Prostate gland (tissue), 2 donors: ENCODE measurements around the gene FBN2. TPM values are rescaled to one million over a fixed set of nuclear protein-coding genes. Genes with fewer than 3 reads are reported as not detected.

Source experiments
- DNase-seq: peaks from one replicate; pipeline ENCODE4 v3.0.0-alpha.2; 2019; ENCODE audit warnings: low spot score
- H3K27ac ChIP-seq, 2 donors: fragments of 200-600 bp; sonication (generic); 2 replicates each; pipeline ENCODE4 v1.5.1; 2017 to 2019
- H3K27me3 ChIP-seq: fragments of 200-600 bp; sonication (generic); replicated peaks from 2 replicates; pipeline ENCODE4 v1.5.1; 2019; ENCODE audit not compliant: insufficient read depth
- H3K36me3 ChIP-seq, 2 donors: fragments of 200-600 bp; sonication (generic); 1 replicate in 1 of 2; 2 replicates in 1 of 2; pipeline versions ENCODE4 v1.5.1 to v1.8.1; 2017 to 2019
- H3K4me1 ChIP-seq: fragments of 200-600 bp; sonication (generic); replicated peaks from 2 replicates; pipeline ENCODE4 v1.5.1; 2019
- H3K4me3 ChIP-seq, 2 donors: fragments of 200-600 bp; sonication (generic); 2 replicates each; pipeline ENCODE4 v1.5.1; 2017 to 2019
- H3K9me3 ChIP-seq: fragments of 200-600 bp; sonication (generic); 2 replicates; pipeline ENCODE4 v1.5.1; 2017
- POLR2A ChIP-seq: fragments of 450-650 bp; IDR thresholded peaks from one replicate; pipeline ENCODE4 v1.6.1; 2016; ENCODE audit warnings: antibody characterized with exemption, mild to moderate bottlenecking
- POLR2AphosphoS5 ChIP-seq: sonication (generic); formaldehyde crosslinking; IDR thresholded peaks from one replicate; pipeline ENCODE4 v1.6.1; 2017; ENCODE audit warnings: antibody characterized with exemption
- WGBS: methylation state at CpG from one replicate; pipeline ENCODE4 v1.1.5; 2018; 5-methylcytosine and 5-hydroxymethylcytosine counted together
- intact Hi-C: fragments of 100-400 bp; cut with DNase I; formaldehyde crosslinking; loops from one replicate; pipeline ENCODE4 v1.14.2; 2022
- total RNA-seq, 2 donors: library from RNA; depleted of rRNA; stranded (reverse); fragments of >200 nt; gene quantifications; one replicate each; pipeline ENCODE4 v1.1.0, GENCODE V29; 2016
- TF ChIP-seq, protein P1 (sequence below), 4 experiments: fragments of 200-600 bp in 2 of 4; fragments of 450-650 bp in 2 of 4; sonication (generic) in 2 of 4; IDR thresholded peaks; 1 replicate in 3 of 4; 2 replicates in 1 of 4; pipeline ENCODE4 v1.5.1; 2016 to 2019; ENCODE audit warnings: antibody characterized with exemption in 4 of 4, mild to moderate bottlenecking in 2 of 4, moderate library complexity in 2 of 4

The FBN2 gene
- total RNA-seq, 2 donors from 2014 or later: 0.82 to 6.6 TPM

DNA sequence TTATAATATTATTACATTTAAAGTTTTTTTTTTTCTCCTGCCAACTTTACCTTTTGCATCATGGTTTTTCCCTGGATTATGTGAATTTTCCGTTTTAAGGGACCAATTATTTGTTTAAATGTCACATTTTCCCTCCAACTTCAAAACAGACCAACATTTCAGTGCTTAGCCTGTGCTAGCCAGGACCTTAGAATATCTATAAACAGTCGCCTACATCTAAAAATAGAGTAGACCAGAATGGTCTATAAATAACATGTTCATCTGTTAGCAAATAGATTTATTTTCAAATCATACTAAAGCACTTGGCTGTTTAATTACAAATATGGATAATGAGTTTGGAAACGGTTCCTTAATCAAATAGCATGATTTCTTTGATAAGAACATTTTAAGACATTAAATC, 192.0 kb downstream of the FBN2 start:
- no peaks in the 10 kb centered on the region for H3K36me3 ChIP-seq
- H3K9me3 ChIP-seq: no peaks in the 10 kb centered on the region
- no peaks in the 10 kb centered on the region for H3K4me1 ChIP-seq
- WGBS: 54% methylated on average over 3 of the region's 3 CpGs
- H3K27me3 ChIP-seq: no peaks in the 10 kb centered on the region
- TF ChIP-seq POLR2A (no peak), POLR2AphosphoS5 (no peak)
- no peak for DNase-seq
- intact Hi-C loops: no loop called here
- no peak overlapping the region for H3K4me3 ChIP-seq
- no peak overlapping the region for H3K27ac ChIP-seq

DNA sequence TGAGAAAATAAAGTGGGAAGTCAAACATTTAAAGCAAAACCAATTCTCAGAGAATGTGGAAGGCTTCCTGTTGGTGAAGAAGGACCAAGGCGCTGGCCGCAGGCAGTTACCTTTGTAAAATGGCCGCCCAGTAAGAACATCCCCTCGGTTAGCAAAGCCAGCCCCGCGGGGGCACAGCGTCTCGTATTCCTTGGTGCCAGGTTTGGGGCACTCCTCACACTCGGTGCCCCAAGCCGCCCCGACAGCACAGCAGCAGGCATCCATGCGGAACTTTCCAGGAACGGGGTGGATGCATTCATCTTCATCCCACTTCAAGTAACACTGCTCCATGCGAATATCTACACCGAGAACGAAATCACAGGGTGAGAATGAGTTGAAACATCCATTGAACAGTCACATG, 192.8 kb downstream of the FBN2 start:
- no peak overlapping the region for H3K4me3 ChIP-seq
- no peak overlapping the region for H3K27ac ChIP-seq
- WGBS: 95% methylated on average over 16 of the region's 16 CpGs
- H3K27me3 ChIP-seq: no peaks in the 10 kb centered on the region
- intact Hi-C loops: no loop called here
- no peaks in the 10 kb centered on the region for H3K36me3 ChIP-seq
- no peak for DNase-seq
- TF ChIP-seq POLR2AphosphoS5 (no peak), POLR2A (no peak)
- TF ChIP-seq, protein P1, sequence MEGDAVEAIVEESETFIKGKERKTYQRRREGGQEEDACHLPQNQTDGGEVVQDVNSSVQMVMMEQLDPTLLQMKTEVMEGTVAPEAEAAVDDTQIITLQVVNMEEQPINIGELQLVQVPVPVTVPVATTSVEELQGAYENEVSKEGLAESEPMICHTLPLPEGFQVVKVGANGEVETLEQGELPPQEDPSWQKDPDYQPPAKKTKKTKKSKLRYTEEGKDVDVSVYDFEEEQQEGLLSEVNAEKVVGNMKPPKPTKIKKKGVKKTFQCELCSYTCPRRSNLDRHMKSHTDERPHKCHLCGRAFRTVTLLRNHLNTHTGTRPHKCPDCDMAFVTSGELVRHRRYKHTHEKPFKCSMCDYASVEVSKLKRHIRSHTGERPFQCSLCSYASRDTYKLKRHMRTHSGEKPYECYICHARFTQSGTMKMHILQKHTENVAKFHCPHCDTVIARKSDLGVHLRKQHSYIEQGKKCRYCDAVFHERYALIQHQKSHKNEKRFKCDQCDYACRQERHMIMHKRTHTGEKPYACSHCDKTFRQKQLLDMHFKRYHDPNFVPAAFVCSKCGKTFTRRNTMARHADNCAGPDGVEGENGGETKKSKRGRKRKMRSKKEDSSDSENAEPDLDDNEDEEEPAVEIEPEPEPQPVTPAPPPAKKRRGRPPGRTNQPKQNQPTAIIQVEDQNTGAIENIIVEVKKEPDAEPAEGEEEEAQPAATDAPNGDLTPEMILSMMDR (IDR thresholded peaks at IDR 0.05): no peak
- no peaks in the 10 kb centered on the region for H3K9me3 ChIP-seq
- H3K4me1 ChIP-seq: no peaks in the 10 kb centered on the region

DNA sequence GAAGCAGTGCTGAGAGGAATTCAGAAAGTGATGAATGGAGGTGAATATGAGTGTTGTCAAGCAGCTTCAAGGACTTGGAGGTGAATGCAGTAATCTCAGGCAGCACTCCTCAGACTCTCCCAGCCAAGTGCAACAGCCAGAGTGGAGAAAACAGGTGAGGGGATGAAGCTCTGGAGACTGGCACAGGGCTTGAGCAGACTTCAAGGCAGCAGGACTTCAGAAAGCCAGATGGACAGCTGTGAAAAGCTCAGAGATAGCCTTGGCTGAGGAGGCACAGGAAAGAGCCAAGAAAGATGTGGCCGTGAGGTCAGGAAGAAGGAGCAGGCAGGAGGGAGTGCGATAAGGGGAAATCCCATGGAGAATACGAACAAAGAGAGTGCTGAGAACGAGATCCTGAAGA, 194.9 kb downstream of the FBN2 start:
- Histone ChIP-seq H3K27me3 (no peaks in the 10 kb centered on the region), H3K9me3 (no peaks in the 10 kb centered on the region), H3K27ac (no peak overlapping the region), H3K4me3 (no peak overlapping the region), H3K36me3 (no peaks in the 10 kb centered on the region), H3K4me1 (no peaks in the 10 kb centered on the region)
- intact Hi-C loops: no loop called here
- TF ChIP-seq POLR2A (no peak), POLR2AphosphoS5 (no peak)
- TF ChIP-seq, protein P1 (IDR thresholded peaks at IDR 0.05): no peak
- no peak for DNase-seq
- WGBS: 94% methylated on average over 4 of the region's 4 CpGs

DNA sequence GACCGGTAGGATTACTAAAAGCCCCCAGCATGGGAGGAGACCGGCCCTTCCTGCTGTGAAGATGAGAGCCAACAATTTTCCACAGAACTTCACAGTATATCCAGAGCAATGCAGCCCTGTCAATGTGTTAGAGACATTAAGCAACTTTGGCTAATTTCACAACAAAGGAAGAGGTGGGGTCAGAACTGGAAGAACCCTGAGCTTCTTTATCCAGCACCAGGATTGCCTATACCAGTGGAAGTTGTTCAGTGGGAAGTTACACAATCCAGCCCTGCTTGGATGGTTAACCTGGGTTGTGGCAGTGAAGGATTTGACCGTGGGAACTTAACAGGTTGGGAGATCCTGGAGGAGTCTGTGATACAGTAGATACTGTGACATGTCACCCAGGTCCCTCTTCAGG, 197.0 kb downstream of the FBN2 start:
- WGBS: 83% methylated on average over 3 of the region's 3 CpGs
- no peak for DNase-seq
- no peak for TF ChIP-seq POLR2AphosphoS5
- no peak overlapping the region for H3K4me3 ChIP-seq
- H3K27ac ChIP-seq: no peak overlapping the region
- intact Hi-C loops: no loop called here
- H3K9me3 ChIP-seq: no peaks in the 10 kb centered on the region
- no peaks in the 10 kb centered on the region for H3K36me3 ChIP-seq
- H3K27me3 ChIP-seq: no peaks in the 10 kb centered on the region
- no peaks in the 10 kb centered on the region for H3K4me1 ChIP-seq

DNA sequence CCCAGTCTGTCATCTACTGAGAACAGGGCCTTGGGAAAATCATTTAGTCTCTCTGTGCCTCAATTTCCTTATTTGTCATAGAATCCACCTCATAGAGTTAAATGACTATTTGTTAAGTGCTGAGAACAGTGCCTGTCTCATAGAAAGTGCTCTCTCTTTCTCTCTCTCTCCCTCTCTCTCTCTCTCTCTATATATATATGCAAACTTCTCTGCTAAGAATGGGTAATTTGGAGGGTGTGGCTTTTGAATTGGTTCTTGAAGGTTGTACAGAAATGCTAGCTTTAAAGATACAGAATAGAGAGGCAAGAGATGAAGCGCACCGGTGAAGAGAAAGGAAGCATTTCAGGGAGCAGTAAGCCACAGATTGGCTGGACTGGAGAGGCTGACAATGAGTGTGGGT, 197.4 kb downstream of the FBN2 start:
- Histone ChIP-seq H3K4me3 (no peak overlapping the region), H3K27ac (no peak overlapping the region), H3K9me3 (no peaks in the 10 kb centered on the region), H3K4me1 (no peaks in the 10 kb centered on the region), H3K36me3 (no peaks in the 10 kb centered on the region), H3K27me3 (no peaks in the 10 kb centered on the region)
- 93% methylated on average over 2 of the region's 2 CpGs for WGBS
- no peak for DNase-seq
- intact Hi-C loops: no loop called here
- TF ChIP-seq POLR2A: no peak
- TF ChIP-seq POLR2AphosphoS5: no peak
- TF ChIP-seq, protein P1 (IDR thresholded peaks at IDR 0.05): no peak

DNA sequence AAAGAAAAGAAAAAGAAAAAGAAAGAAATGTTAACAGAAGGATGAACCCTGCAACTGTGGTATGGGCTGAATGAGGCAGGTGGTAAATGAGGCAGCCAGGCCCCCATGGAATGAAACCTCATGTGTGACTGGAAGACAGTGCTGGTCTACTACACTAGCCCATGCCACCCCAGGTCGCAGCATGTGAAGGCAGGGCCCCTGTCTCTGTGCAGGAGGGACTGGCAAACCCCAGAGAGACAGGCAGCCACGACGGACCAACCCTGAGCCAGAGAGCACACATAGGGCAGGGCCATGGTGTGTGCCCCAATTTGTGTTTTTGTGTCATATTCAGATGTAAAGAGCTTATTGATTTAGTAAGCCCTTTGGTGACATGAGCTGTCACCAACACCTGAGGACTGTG, 198.5 kb downstream of the FBN2 start:
- intact Hi-C loops: no loop called here
- WGBS: 83% methylated on average over 3 of the region's 3 CpGs
- TF ChIP-seq POLR2A (no peak), POLR2AphosphoS5 (no peak)
- TF ChIP-seq, protein P1 (IDR thresholded peaks at IDR 0.05): no peak

More for the DNA sequence above, 198.5 kb downstream of the FBN2 start:
- Histone ChIP-seq H3K4me3 (no peak overlapping the region), H3K9me3 (no peaks in the 10 kb centered on the region), H3K27me3 (no peaks in the 10 kb centered on the region), H3K27ac (no peak overlapping the region), H3K4me1 (no peaks in the 10 kb centered on the region), H3K36me3 (no peaks in the 10 kb centered on the region)
- no peak for DNase-seq
